HG03439 (cell line): ENCODE data around the gene PRKCZ.
"Not testable (repeated sequence)": the region's sequence is repeated elsewhere in the genome, so short reads cannot be mapped to it uniquely, and the experiment has no call there.

Experiments
- ATAC-seq: cut with Tn5 transposase; IDR thresholded peaks from one replicate; pipeline ENCODE4 v1.9.1; 2021; ENCODE audit warnings: mild to moderate bottlenecking, moderate library complexity; ENCODE audit not compliant: unreplicated experiment

Gene PRKCZ

GRCh38 chr1:2110738-2111673 lies 60.8 kb downstream of the PRKCZ start:
- no peak for ATAC-seq

- ATAC-seq = no peak
Measured at GRCh38 chr1:2111674-2112035, 61.4 kb downstream of the PRKCZ start.

GRCh38 chr1:2112280-2112701 lies 62.1 kb downstream of the PRKCZ start:
- ATAC-seq = no peak

GRCh38 chr1:2113620-2114135 lies 63.5 kb downstream of the PRKCZ start:
- ATAC-seq = no peak

GRCh38 chr1:2114635-2115007 lies 64.4 kb downstream of the PRKCZ start:
- not testable (repeated sequence) for ATAC-seq

- no peak for ATAC-seq
Measured at GRCh38 chr1:2115008-2115641, 64.9 kb downstream of the PRKCZ start.

GRCh38 chr1:2115702-2116341 lies 65.6 kb downstream of the PRKCZ start:
- no peak for ATAC-seq

- ATAC-seq = no peak
Measured at GRCh38 chr1:2119886-2120285, 69.7 kb downstream of the PRKCZ start.

GRCh38 chr1:2121101-2121691 lies 71.0 kb downstream of the PRKCZ start:
- ATAC-seq = no peak

GRCh38 chr1:2121794-2122193 lies 71.6 kb downstream of the PRKCZ start:
- not testable (repeated sequence) for ATAC-seq

- no peak for ATAC-seq
Measured at GRCh38 chr1:2124446-2125198, 74.4 kb downstream of the PRKCZ start.

- ATAC-seq = no peak
Measured at GRCh38 chr1:2125350-2126211, 75.4 kb downstream of the PRKCZ start.

- no peak for ATAC-seq
Measured at GRCh38 chr1:2126331-2127186, 76.3 kb downstream of the PRKCZ start.

- no peak for ATAC-seq
Measured at GRCh38 chr1:2127187-2128145, 77.3 kb downstream of the PRKCZ start.

- ATAC-seq = no peak
Measured at GRCh38 chr1:2128189-2128901, 78.1 kb downstream of the PRKCZ start.

- ATAC-seq = no peak
Measured at GRCh38 chr1:2129256-2129943, 79.2 kb downstream of the PRKCZ start.
